GM19351 (cell line): Measurements from ENCODE around the gene ASB2.

Experiments used
- ATAC-seq: cut with Tn5 transposase; IDR thresholded peaks from one replicate; pipeline ENCODE4 v1.9.1; 2021; ENCODE audit warnings: mild to moderate bottlenecking, moderate library complexity; ENCODE audit not compliant: unreplicated experiment

ASB2 gene

GRCh38 chr14:93976477-93977057 lies at the start of gene ASB2:
ASB2 (minus strand) TSS chr14:93976570; CDS start chr14:93964539, 12,031 bp downstream.
- no peak for ATAC-seq

DNA sequence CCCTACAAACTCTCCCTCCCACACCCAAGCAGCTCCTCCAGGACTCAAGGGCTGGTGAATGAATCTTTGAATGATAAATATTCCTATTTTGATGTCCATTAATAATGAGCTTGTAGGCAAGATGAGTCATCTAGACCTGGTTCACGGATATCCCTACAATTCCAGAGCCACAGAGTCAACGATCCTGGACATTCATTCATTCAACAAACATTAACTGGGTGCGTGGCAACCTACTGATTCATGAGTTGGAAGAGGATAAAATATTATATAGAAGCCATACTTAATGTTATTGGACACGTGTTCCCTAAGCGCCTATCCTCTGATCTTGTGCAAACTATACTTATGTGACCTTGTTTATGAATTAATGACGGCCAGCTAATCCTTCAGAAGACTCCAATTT lies 49.4 kb upstream of the ASB2 start:
- no peak for ATAC-seq

DNA sequence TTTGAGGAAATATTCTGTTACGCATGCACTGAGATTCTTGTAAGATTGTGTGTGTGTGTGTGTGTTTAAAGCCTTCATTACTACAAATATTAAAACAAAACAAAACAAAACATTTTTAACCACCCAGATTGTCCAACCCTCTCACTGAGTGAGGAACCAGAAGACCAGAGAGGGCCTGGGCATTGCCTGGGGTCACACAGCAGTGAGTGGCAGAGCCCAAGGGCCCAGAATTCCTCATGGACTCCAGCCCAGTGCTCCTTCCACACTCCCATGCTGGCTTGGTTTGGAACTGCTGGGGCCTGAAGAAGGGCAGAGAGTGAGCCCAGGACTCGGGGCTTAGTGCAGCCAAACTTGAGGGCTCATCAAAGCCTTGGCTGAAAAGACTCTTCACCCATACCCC lies 48.2 kb upstream of the ASB2 start:
- no peak for ATAC-seq

GRCh38 chr14:94022532-94023411 lies 46.4 kb upstream of the ASB2 start:
- ATAC-seq = no peak

- no peak for ATAC-seq
Measured at GRCh38 chr14:94021416-94022157, 45.2 kb upstream of the ASB2 start.

- ATAC-seq = no peak
Measured at GRCh38 chr14:94021001-94021400, 44.6 kb upstream of the ASB2 start.

DNA sequence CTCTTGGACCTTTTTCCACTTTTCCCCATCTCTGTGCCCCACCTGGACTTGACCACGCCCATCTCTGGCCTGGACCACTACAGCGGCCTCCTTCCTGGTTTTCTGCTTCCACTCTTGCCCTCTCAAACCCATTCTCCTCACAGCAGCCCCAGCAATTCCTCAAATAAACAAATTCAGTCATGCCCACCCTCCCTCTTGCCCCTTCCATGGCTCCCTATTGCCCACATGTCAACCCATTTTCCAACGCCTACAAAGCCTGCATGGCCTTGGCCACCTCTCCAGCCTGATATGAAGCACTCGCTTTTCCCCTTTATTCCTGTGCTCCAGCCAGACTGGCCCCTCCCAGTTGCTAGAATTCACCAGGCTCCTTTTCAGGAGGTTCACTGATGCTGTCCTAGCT lies 43.9 kb upstream of the ASB2 start:
- no peak for ATAC-seq

DNA sequence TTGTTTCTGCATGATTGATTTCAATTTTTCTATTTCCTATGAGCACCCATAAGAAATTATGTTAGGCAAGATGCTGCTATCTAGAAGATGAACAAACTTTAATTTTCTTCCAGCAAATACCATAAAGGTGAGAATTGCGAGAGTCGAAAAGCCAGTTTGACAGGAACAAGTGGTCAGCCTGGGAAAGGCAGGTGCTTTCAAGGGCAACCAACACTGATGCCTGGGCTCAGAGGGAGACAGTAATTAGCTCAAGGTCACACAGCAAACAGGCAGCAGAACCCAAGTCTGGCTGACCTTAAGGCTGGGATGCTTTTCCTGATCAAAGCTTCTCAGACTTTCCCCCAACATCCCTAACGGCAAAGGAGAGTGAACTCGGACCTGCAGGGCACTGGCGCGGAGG lies 43.0 kb upstream of the ASB2 start:
- no peak for ATAC-seq

DNA sequence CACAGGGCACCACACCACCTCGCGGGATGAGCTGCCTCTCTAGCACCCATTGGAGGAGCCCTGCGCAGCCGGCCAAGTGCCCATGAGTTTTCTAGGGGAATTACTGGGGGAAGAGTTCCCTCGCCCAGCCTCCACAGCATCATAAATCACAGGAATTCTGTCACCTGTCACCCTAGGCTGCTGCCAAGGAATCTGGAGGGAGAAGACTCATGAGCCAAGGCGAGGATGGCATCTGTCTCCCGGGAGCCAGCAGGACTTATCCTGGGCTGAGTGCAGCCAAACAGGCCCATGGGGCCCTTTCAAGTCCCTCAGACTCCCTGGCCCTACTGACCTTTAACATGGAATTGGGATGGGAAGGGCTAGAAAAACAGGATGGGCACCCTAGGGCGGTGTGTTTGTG lies 41.9 kb upstream of the ASB2 start:
- ATAC-seq = no peak

- ATAC-seq = no peak
Measured at GRCh38 chr14:94016446-94016976, 40.1 kb upstream of the ASB2 start.

- no peak for ATAC-seq
Measured at GRCh38 chr14:94015223-94015622, 38.9 kb upstream of the ASB2 start.

DNA sequence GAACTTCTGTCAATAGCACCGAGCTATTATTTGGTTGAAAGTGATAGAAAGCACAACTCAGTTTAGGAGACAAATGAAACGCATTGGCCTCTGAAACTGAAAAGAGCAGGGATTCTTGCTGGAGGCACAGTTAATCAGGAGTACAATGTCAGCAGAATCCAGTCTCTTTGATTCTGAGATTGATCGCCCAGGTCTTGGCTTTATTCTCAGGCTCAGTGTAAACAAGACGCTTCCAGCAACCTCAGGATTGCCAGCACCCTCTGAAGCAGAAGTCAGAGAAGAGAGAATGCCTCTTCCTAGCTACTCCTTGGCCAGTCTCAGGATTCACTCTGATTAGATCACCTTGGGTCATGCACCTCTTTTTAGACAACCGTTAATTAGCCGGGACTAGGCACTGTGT lies 38.0 kb upstream of the ASB2 start:
- ATAC-seq = no peak

- ATAC-seq = peak; percentile 56
Measured at GRCh38 chr14:94011795-94012194, 35.4 kb upstream of the ASB2 start.

DNA sequence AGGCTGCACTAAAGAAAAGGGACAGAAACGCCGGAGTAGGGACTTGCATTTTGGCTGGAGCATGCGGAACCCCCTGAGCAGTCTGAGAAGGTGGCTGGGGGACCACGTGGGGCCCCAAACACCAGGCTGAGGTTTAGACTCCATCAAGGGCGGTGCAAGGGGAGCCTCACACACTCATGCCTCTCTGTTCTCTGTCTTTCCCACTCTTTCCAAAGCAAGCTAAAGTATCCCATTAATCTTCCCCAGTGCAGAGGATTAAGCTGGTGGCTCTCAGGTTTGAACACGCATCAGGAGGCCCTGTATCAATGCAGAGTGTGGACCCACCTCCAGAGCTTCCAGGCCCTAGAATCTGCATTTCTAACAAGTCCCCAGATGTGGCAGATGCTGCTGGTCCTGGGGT lies 34.3 kb upstream of the ASB2 start:
- no peak for ATAC-seq

- ATAC-seq = peak; percentile 63
Measured at GRCh38 chr14:94009767-94010166, 33.4 kb upstream of the ASB2 start.

- ATAC-seq = no peak
Measured at GRCh38 chr14:94008234-94008633, 31.9 kb upstream of the ASB2 start.

- peak; percentile 50 for ATAC-seq
Measured at GRCh38 chr14:94005324-94006073, 29.1 kb upstream of the ASB2 start.

DNA sequence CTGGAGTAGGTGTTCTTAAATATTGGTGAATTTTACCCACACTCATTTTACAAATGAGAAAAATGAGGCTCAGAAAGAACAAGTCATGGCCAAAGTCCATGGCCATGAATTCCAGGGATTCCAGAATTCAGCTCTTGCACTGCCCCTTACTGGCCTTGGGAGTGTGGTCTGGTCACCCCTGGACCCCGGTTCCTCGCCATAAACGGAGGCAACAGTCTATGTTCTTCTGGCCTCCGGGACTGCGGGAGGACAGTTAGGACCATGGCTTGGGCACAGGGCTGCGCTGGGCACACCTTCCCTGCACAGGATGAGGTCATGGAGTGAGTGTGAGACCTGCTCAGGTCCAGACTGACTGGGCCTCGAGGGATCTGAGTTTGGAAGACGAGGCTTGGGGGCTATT lies 27.6 kb upstream of the ASB2 start:
- ATAC-seq = no peak

DNA sequence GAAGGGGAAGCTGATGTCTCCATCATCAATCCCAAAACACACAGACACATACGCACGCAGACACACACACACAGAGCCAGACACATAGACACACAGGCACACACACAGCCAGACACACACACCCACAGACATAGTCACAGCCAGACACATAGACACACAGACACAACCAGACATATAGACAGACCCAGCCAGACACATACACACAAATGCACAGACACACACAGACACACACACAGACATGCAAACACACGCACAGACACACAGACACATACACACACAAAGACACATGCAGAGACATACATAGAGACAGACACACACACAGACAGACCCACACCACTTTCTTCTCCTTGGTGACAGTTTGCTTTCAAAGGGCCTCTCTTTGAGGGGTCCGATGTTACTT lies 27.0 kb upstream of the ASB2 start:
- ATAC-seq = no peak

- peak; percentile 73 for ATAC-seq
Measured at GRCh38 chr14:94001501-94002396, 25.4 kb upstream of the ASB2 start.
